Hypothalamus (tissue), 51 donors: Measurements from ENCODE around the gene LUZP1.
"Not testable (repeated sequence)": the region's sequence is repeated elsewhere in the genome, so short reads cannot be mapped to it uniquely, and the experiment has no call there.

ENCODE experiments used
- DNase-seq, 51 donors: peaks; one replicate each; lab custom pipeline; 2025; lab: John Stamatoyannopoulos, UW

The LUZP1 gene

GRCh38 chr1:23168445-23169194 is at the start of gene LUZP1:
TSS of gene LUZP1 (minus strand) at chr1:23168856.
- peak; percentile 38 to 96 (median 87) for DNase-seq

GRCh38 chr1:23217421-23218115 is 48.9 kb upstream of the LUZP1 start, which contains the start of gene HTR1D:
TSS of gene HTR1D (minus strand) at chr1:23217502. CDS start at chr1:23194219, 23,283 bp downstream.
- DNase-seq: peak in 2 of 51 donors; percentile 2 to 23

- DNase-seq: no peak
Measured at GRCh38 chr1:23216771-23217420, 48.2 kb upstream of the LUZP1 start.

- no peak for DNase-seq
Measured at GRCh38 chr1:23215751-23216449, 47.2 kb upstream of the LUZP1 start.

- no peak for DNase-seq
Measured at GRCh38 chr1:23215291-23215690, 46.6 kb upstream of the LUZP1 start.

GRCh38 chr1:23214640-23215039 is 46.0 kb upstream of the LUZP1 start:
- DNase-seq: no peak

- DNase-seq: no peak
Measured at GRCh38 chr1:23211955-23212354, 43.3 kb upstream of the LUZP1 start.

GRCh38 chr1:23210963-23211362 is 42.3 kb upstream of the LUZP1 start:
- no peak for DNase-seq

- DNase-seq: no peak
Measured at GRCh38 chr1:23210351-23210785, 41.7 kb upstream of the LUZP1 start.

- DNase-seq: no peak
Measured at GRCh38 chr1:23209770-23210169, 41.1 kb upstream of the LUZP1 start.

GRCh38 chr1:23208527-23208926 is 39.9 kb upstream of the LUZP1 start:
- no peak for DNase-seq

- not testable (repeated sequence) for DNase-seq
Measured at GRCh38 chr1:23207733-23208132, 39.1 kb upstream of the LUZP1 start.

GRCh38 chr1:23202263-23202749 is 33.6 kb upstream of the LUZP1 start:
- peak in 1 of 51 donors; percentile 50 for DNase-seq

GRCh38 chr1:23200883-23201282 is 32.2 kb upstream of the LUZP1 start:
- DNase-seq: no peak

- DNase-seq: no peak
Measured at GRCh38 chr1:23198373-23198772, 29.7 kb upstream of the LUZP1 start.

- DNase-seq: no peak
Measured at GRCh38 chr1:23196627-23197328, 28.1 kb upstream of the LUZP1 start.

GRCh38 chr1:23194119-23194984 is 25.7 kb upstream of the LUZP1 start:
- no peak for DNase-seq

GRCh38 chr1:23193391-23194118 is 24.9 kb upstream of the LUZP1 start:
- DNase-seq: no peak
